ENCODE measurements around the gene PRRT1. TPM values are rescaled to one million over a fixed set of nuclear protein-coding genes. Genes with fewer than 3 reads are reported as not detected.
A peak's percentile ranks its signal among the peaks of the same experiment; 100 is the strongest.
"Not testable (repeated sequence)": the region's sequence is repeated elsewhere in the genome, so short reads cannot be mapped to it uniquely, and the experiment has no call there.

Gene PRRT1
- total RNA-seq, 1 donor from 2014 or later = 0.51 TPM

DNA sequence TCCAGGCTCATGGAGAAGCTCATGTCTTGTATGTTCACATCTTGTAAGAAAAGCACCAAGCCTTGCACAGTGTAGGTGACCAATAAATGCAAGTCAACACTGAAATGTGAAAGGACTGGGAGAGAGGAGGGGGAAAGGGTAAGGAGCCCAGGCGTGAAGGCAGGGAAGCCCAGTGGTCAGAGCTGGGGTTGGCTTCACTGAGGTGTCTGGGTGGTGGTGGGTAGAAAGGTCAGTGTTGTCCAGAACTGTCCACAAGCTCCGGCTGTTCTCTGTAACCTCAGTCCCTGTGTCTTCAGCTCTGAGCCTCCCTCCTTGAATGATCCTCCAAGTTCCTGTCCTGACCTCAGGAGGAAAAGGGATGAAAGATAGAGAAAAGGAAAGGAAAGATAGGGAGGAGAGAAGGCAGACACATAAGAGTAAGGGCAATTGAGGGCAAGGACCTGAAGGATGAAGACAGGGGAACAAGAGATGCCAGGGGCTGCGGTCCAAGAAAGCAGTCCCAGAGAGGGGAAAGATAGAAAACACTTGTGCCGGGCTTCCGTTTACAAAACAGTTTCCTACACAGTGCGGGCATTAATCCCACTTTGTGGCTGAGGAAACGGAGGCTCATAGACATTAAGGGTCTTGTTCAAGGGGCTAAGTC lies 40.2 kb downstream of the PRRT1 start:
- peak; percentile 77 for DNase-seq
- intact Hi-C loops (cut with DNase I) = no loop called here
- peak; percentile 18 for ATAC-seq (ENCODE audit: poor library complexity)

DNA sequence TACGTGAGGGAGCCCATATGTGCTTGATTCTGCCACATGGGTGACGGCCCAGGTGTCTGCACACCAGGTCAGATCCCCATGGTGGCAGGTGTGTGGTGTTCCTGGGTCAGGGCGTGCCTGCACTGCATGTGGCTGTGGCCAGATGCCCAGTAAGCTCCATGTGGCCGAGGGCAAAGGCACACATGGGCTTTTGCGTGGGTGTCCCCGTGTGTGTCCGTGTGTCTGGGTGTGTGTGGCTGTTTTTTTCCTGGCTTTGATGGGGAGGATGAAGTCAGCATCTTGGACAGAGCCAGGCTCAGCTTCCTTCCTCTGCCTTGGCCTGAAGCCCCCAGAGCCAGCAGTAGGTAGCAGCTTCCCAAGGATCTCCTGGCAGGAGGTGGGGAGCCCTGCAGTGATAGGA lies 41.1 kb downstream of the PRRT1 start:
- peak; percentile 7 for ATAC-seq (ENCODE audit: poor library complexity)
- intact Hi-C loops (cut with DNase I) = no loop called here
- no peak for DNase-seq

DNA sequence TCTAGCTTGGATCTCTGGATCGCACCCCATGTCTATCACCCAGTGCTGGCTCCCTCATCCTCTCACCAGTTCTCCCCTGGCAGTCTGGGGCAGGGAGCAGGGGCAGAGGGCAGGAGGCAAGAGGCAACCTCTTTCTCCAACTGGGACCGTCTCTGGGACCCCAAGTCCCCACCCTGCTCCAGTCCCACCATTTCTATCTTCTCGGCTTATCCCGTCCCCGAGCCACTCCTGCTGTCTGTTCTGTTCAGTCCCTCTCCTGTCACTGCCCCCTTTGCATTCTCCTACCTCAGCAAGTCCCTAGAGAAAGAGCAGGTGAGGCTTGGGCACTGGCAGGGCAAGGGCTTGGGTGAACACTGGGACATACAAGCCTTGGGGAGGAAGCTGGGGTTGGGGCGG lies 42.0 kb downstream of the PRRT1 start:
- intact Hi-C loops (cut with DNase I) = no loop called here
- no peak for DNase-seq
- ATAC-seq (ENCODE audit: poor library complexity) = no peak

DNA sequence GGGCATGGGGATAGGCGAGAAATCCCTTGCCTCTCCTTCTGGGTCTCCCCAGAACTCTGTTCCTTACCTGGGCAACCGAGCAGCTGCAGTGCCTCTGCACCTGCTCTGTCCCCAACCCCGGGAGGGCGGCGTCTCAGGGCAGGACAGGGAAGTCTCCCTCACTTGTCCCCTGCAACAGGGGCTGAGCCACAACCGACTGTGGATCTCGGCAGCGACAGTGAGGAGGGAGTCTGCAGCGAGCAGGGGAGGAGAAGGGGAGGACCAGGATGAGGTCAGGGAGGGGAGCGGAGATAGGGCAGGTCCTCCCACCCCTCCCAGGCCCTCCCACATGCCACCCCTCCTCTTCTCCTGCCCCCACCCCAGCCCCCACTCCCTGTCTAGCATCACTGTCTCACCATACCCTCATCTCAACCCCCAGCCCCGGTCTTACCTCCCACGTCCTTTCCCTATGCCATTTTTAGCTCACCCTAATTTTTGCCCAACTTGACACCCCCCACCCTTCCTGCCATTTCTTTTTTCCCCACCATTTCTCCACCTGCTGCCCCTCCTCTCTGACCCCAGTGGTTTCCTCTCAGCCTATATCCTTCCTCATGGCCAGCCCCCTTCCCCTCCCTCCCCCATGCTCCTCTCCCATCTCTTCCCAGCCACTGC lies 42.5 kb downstream of the PRRT1 start, which contains the start of gene TNXB:
Gene TNXB, minus strand, starts transcription at position 225 of the 651 bp plus-strand sequence. CDS start 11,140 bp downstream, outside the sequence.
- intact Hi-C loops (cut with DNase I) = no loop called here
- DNase-seq (peak; percentile 73), ATAC-seq (ENCODE audit: poor library complexity) (peak; percentile 36)

DNA sequence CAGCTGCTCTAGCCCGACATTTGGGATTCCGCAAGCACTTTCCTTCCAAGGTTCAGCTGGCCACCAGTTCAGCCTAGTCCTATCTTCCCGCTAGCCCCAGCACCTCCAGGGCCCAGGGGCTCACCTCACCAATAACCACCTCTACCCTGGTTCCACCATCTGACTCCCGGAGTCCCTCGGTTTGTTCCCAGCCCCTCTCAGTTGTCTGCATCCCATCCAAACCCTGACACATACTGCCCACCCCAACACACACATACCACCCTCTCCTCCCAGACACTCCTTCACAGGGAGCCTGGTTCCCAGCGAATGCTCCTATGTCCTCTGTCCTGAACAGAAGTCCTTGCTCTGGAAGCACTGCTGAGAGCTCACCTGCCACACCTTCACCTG lies 43.0 kb downstream of the PRRT1 start:
- peak; percentile 1 for ATAC-seq (ENCODE audit: poor library complexity)
- intact Hi-C loops (cut with DNase I) = no loop called here
- no peak for DNase-seq

DNA sequence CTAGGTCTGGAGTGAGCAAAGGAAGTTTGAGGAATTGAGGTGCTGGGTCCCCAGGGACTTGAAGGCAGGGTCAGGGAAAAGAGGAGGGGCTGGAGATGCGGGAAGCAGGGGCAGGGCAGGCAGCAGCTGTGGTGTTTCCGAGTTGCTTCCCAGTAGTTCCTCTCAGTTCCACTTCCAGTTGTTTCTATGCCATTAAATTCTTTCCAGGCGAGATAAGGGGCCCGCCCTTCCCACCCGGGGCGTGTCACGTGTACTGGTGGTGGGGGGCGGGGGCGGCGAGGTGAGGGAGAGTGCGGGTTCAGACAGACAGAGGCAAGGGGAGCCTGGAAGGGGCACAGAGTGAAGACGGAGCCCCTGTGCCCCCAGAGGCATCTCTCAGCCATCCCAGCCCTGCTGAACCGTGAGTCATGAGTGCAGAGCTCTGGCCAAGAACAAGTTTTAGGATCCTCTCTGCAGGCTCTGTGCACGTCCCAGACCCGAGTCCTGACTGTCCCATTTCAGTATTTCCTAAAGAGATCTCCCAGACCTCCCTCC lies 43.6 kb downstream of the PRRT1 start:
- ATAC-seq (ENCODE audit: poor library complexity) = peak; percentile 63
- intact Hi-C loops (cut with DNase I) = no loop called here
- peak; percentile 83 for DNase-seq

DNA sequence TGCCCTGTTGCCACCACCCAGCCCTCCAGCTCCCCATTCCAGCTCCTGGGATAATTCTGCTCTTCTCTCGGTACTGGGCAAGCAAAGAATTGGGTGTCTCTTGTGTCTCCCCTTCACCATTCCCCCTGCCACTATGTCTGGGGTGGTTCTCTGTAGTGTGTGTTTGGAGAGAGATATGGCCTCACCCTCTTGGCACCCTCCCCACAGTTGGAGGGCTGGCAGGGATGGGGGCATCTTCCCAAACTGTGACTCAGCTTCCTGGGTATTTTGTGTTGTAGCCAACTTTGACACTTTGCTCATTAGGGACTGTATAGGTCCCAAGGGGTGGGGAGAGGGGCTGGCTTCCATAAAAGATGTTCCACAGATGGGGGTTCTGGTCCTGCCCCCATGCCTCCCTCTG lies 44.3 kb downstream of the PRRT1 start:
- intact Hi-C loops (cut with DNase I) = no loop called here
- DNase-seq = no peak
- ATAC-seq (ENCODE audit: poor library complexity) = no peak

DNA sequence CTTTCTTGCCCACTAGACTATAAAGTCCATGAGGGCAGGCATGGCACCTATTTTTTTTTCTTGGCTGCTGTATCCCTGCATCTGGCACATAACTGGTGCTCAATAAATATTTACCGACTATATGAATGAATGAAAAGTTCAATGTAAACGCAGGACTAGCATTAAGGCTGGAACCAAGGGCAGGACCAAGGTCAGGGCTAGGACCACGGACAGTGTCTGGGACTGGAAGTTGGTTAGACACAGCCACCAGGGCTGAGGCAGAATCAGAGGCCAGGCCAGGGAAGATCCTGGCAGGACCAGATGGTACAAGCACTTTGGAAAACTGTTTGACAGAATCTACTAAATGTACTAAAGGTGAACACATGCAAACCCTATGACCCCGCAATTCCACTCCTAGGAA lies 46.3 kb downstream of the PRRT1 start:
- intact Hi-C loops (cut with DNase I) = no loop called here
- DNase-seq (no peak), ATAC-seq (ENCODE audit: poor library complexity) (no peak)

DNA sequence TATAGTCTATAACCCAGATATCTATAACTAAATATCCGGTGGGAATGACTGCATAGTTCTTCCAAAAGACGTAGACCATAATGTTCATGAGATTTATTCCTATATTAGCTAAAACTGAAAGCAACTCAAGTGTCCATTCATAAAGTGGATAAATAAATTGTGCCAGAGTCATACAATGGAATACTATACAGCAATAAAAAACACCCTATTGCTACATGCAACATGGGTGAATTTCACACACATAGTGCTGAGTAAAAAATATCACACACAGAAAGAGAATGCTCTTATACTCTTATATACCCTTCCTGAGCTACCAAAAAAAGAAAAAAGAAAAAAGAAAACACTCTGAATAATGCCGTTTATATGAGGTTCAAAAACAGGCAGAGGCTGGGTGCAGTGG lies 49.5 kb downstream of the PRRT1 start:
- ATAC-seq (ENCODE audit: poor library complexity) (no peak), DNase-seq (no peak)
- intact Hi-C loops (cut with DNase I) = no loop called here

DNA sequence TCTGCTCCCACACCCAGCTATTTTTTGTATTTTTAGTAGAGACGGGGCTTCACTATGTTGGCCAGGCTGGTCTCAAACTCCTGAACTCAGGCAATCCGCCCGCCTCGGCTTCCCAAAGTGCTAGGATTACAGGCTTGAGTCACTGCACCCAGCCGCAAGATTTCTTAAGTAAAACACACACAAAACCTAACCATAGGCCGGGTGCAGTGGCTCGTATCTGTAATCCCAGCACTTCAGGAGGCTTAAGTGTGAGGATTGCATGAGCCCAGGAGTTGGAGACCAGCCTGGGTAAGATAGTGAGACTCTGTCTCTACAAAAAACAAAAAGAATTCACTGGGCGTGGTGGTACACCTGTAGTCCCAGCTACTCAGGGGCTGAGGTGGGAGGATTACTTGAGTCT lies 51.5 kb downstream of the PRRT1 start:
- DNase-seq; ATAC-seq (ENCODE audit: poor library complexity); intact Hi-C loops (cut with DNase I): not testable (repeated sequence)

Small RNAs within 50 kb of the gene (microRNA-seq; reads per million reads assigned to microRNA genes)
- gene MIR6721 = 2.3 reads per million
- not detected for gene MIR6833

Other genes starting within 250 kb of the PRRT1 start
- 3.1 TPM for gene ZBTB12, start 249.9 kb downstream of the PRRT1 start, total RNA-seq
- 7.6 TPM for gene C2, start 224.2 kb downstream of the PRRT1 start, total RNA-seq
- gene CFB, start 205.8 kb downstream of the PRRT1 start, total RNA-seq = 5.5 TPM
- gene NELFE, start 193.0 kb downstream of the PRRT1 start, total RNA-seq = 39.6 TPM
- 33.6 TPM for gene SKIC2, start 192.8 kb downstream of the PRRT1 start, total RNA-seq
- gene DXO, start 179.8 kb downstream of the PRRT1 start, total RNA-seq = 7.5 TPM
- 61.5 TPM for gene C4A, start 169.9 kb downstream of the PRRT1 start, total RNA-seq
- 58.3 TPM for gene C4B, start 137.1 kb downstream of the PRRT1 start, total RNA-seq
- not detected for gene CYP21A2, start 113.5 kb downstream of the PRRT1 start, total RNA-seq
- gene TNXB, start 42.6 kb downstream of the PRRT1 start, total RNA-seq = 65.8 TPM
- gene ATF6B, start 23.7 kb downstream of the PRRT1 start, total RNA-seq = 21.5 TPM
- 2.5 TPM for gene FKBPL, start 21.7 kb downstream of the PRRT1 start, total RNA-seq
- 20.4 TPM for gene PPT2, start 2.2 kb upstream of the PRRT1 start, total RNA-seq
- gene EGFL8, start 12.7 kb upstream of the PRRT1 start, total RNA-seq = 6.1 TPM
- 44.2 TPM for gene AGPAT1, start 24.1 kb upstream of the PRRT1 start, total RNA-seq
- 94.6 TPM for gene RNF5, start 26.5 kb upstream of the PRRT1 start, total RNA-seq
- 1.6 TPM for gene AGER, start 32.3 kb upstream of the PRRT1 start, total RNA-seq
- 39.1 TPM for gene PBX2, start 38.3 kb upstream of the PRRT1 start, total RNA-seq
- gene GPSM3, start 40.7 kb upstream of the PRRT1 start, total RNA-seq = 4.1 TPM
- 22.4 TPM for gene NOTCH4, start 72.1 kb upstream of the PRRT1 start, total RNA-seq
- not detected for gene TSBP1, start 220.0 kb upstream of the PRRT1 start, total RNA-seq